GM18858 (cell line): ENCODE results near the gene TNFRSF25.

Experiments used
- ATAC-seq: cut with Tn5 transposase; IDR thresholded peaks from one replicate; pipeline ENCODE4 v1.9.1; 2021; ENCODE audit not compliant: unreplicated experiment

TNFRSF25 gene

DNA sequence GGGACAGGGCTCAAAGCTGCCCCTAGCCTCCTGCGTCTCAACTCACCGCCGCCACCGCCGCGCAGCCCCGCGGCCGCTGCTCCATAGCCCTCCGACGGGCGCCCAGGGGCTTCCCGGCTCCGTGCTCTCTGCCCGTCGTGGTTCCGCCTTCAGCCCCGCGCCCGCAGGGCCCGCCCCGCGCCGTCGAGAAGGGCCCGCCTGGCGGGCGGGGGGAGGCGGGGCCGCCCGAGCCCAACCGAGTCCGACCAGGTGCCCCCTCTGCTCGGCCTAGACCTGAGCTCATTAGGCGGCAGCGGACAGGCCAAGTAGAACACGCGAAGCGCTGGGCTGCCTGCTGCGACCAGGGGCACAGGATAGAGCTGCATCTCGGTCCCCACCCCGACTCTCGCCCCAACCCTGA, at the start of gene TNFRSF25:
Gene TNFRSF25 (minus strand): TSS at position 151 of the 400 bp plus-strand sequence. CDS start 66 bp downstream, at position 85.
- no peak for ATAC-seq

DNA sequence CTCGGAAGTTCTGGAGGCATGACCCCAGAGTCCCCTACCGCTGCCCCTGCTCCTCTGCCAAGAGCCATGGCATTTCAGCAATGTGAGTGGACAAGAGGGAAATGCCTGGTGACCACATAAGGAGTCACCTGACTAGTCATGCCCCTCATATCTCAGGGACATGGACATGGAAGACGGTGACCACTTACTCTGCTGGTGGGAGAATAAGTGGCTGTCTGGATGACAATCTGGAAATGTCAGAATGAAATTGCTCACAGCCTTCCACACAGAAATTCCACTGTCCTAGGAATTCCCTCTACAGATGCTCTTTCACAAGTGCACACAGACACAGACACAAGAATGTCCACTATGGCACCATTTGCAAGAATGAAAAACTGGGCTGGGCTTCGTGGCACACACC, 49.8 kb upstream of the TNFRSF25 start:
- ATAC-seq: no peak

DNA sequence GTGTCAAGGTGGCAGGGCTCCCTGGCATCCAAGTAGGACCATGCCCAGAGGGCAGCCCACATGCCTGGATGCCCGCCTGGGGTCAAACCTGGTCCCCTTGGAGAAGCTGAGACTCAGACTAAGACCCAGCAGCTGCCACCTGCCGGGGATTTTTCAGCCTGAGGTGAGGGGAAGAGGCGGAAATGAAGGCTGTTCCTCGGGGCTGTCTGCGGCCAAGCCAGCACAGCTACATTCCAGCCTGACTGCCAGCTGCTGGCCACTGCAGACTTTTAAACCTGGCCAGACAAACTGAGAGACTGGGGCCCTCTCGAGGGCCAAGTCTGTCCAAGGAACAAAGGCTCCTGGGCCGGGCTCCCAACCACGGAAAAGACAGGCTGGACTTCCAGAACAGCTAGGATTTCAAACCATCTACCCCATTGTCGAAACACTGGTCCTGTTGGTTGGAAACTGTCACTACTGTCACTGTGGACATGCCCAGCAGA, 47.4 kb upstream of the TNFRSF25 start:
- ATAC-seq: no peak

DNA sequence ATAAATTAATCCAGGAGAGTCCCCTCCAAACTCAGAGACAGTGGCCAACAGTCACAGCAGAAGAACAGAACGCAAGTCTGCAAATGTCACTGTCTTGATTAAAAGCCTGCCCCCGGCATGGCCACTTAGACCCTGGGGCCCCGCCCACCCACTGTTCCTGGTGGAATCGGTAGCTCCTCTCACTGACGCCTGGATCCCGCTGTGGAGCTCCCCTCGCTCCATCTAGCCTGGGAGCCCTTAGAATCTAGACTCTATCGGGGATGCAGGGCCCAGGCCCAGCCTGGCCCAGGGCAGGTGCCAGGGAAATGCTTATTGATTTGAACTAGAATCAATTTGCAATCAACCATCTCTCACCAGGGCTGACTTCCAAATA, 46.9 kb upstream of the TNFRSF25 start:
- no peak for ATAC-seq

DNA sequence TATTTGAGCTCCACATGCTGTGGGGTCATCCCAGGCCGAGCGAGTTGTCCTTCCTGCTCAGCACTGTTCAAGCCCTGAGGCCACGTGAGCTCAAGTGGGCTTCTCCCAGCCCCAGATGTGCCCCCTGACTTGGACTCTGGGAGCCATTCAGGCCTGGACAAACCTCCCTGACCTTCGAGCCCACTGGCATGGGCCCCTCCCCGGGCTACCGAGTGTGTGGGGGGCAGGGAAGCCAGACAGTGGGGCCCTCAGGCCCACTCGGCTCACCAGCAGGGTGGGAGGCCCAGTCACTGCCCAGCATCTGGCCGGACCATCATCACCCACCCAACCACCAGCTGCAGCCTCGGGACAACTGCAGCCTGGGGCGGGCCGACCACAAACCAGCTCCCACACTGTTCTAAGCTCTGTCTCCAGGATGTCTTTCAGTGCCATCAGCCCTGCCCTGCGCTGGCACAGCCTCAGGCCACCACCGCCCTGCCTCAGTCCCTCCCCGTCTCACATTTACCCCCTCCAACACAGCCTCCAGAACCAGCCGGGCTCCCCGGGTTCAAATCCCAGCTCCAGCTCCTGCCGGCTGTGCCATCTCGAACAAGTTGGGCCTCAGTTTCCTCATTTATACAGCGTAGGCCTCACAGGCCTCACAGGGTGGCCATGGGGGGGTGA, 46.4 kb upstream of the TNFRSF25 start:
- ATAC-seq: no peak

GRCh38 chr1:6511561-6512244, 45.7 kb upstream of the TNFRSF25 start:
- no peak for ATAC-seq

DNA sequence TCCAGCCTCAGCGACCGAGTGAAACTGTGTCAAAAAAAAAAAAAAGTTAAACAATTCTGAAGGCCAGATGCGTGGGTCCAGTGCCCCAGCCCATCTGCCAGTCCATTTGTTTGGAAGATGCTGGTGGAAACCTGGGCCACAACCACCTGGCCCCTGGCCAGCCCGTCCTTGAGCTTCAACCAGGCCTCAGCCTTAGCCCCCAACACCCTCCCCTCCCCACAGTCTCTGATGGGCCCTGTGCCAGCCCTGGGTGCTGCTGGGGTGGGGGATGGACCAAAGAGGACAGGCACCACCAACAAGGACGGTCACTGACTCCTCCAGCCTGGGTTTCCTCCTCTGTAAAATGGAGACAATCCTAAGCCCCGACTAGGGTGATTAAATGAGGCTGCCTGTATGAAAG, 45.1 kb upstream of the TNFRSF25 start:
- ATAC-seq: no peak

- ATAC-seq: no peak
Measured at GRCh38 chr1:6510493-6510892, 44.5 kb upstream of the TNFRSF25 start.

- no peak for ATAC-seq
Measured at GRCh38 chr1:6509919-6510291, 43.9 kb upstream of the TNFRSF25 start.

DNA sequence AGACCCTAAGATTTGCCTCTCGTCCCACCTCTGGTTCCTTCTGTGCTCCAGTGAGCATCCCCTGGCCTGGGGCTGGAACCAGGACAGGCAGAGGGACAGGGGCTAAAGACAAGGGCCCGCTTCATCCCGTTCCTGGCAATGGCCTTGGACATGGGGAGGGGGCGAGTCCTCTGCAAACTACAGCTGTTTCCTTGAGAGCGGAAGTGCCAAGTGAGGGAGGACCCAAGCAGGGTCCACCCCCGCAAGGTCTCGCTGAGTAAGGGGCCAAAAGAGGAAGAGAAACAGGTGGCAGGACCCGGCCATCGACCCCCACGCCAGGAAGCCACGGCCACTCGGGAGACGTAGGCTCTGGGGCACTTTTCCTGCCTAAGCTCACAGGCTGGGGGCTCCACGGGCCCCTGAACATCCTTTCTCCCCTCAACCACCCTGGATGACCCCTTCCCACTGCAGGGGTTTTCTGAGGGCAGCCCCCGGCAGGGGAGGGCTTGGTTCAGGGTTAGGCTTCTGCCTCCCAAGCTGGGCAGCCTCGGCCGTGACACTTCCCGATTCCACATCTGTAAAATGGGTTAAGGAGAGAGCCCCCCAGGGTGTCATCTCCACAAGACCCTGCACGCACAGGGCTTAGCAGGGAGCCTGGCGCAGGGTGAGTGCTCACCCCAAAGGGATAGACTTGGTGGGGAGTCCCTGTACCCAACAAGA, 43.4 kb upstream of the TNFRSF25 start:
- no peak for ATAC-seq

DNA sequence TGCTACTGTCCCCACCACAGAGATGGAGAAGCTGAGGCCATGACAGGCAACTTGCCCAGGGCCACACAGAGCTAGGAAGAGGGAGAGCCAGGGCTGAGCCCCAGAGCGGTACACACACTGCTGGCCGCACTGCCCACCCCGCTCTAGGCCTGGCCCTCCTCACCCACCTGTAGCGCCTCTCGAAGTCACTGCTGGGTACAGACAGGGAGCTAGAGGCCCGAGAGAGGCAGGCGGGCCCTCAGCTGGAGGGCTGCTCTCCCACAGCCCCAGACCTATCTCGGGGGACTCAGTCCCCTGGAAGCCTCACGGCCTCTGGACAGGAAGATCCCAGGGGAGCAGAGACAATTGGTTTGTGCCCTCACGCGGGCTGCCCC, 42.8 kb upstream of the TNFRSF25 start:
- ATAC-seq: no peak

- no peak for ATAC-seq
Measured at GRCh38 chr1:6508154-6508815, 42.3 kb upstream of the TNFRSF25 start.

DNA sequence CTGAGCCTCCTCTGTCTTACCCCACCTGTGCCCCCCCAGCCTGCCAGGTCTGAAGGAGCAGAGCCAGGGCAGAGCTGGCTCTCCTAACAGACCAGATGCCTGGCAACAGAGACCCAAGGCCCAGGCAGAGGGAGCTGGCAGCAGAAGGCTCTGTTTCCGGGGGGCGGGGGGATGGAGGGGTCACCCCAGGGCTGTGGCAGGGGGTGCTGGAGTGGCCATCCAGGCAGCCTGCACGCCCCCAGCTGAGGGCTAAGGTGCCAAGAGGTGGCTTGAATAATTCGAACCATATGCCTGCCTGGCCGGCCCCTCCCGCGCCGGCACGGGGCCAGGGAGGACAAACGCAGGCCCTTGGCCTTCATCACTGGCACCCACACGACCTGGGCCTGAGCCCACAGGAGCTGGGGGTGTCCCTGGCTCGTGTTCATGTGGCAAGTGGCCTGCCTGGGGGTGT, 41.5 kb upstream of the TNFRSF25 start:
- no peak for ATAC-seq

GRCh38 chr1:6507037-6507428, 41.1 kb upstream of the TNFRSF25 start:
- no peak for ATAC-seq

- ATAC-seq: no peak
Measured at GRCh38 chr1:6506210-6507036, 40.5 kb upstream of the TNFRSF25 start.

GRCh38 chr1:6505367-6506209, 39.6 kb upstream of the TNFRSF25 start:
- ATAC-seq: no peak

GRCh38 chr1:6504887-6505286, 38.9 kb upstream of the TNFRSF25 start:
- ATAC-seq: no peak

GRCh38 chr1:6503884-6504602, 38.1 kb upstream of the TNFRSF25 start:
- ATAC-seq: no peak
